ENCODE measurements around the gene CNIH1.

GRCh38 chr14:54428527-54428926 is 12.6 kb downstream of the CNIH1 start:
- TF ChIP-seq POLR2A (IDR thresholded peaks at IDR 0.05) (no peak), CTCF (IDR thresholded peaks at IDR 0.05) (no peak)
